Naive thymus-derived CD4-positive, alpha-beta T cell (primary cell): Measurements from ENCODE around the gene MAP3K14. TPM values are rescaled to one million over a fixed set of nuclear protein-coding genes. Genes with fewer than 3 reads are reported as not detected.
A peak's percentile ranks its signal among the peaks of the same experiment; 100 is the strongest.

ENCODE experiments used
- ATAC-seq: fragments of 150-1000 bp; cut with Tn5 transposase; 2 replicates; pipeline ENCODE4 v1.10.0; 2021; ENCODE audit warnings: mild to moderate bottlenecking, moderate library complexity
- CTCF ChIA-PET: fragments of 350-600 bp; sonication (Branson Sonifier 250); formaldehyde crosslinking; loops from one replicate; lab custom pipeline; 2021; ENCODE audit warnings: antibody characterized with exemption; lab: Charles Lee
- POLR2A ChIA-PET: fragments of 350-600 bp; sonication (Branson Sonifier 250); formaldehyde crosslinking; loops from one replicate; lab custom pipeline; 2021; ENCODE audit warnings: antibody characterized with exemption, inconsistent platforms; lab: Charles Lee
- DNase-seq, 9 donors: peaks; one replicate each; pipeline versions ENCODE4 v3.0.0 to v3.0.0-alpha.2; 2020 to 2022; ENCODE audit warnings: mixed read lengths in 1 of 9
- H3K27ac ChIP-seq: one replicate; pipeline ENCODE4 v1.7.0; 2013; ENCODE audit warnings: mild to moderate bottlenecking, low read depth, low read length, moderate library complexity
- H3K27me3 ChIP-seq, 2 donors: one replicate each; pipeline ENCODE4 v1.7.0; 2013; ENCODE audit warnings: low read length in 2 of 2, mild to moderate bottlenecking in 2 of 2, moderate library complexity in 2 of 2; ENCODE audit not compliant: control insufficient read depth in 2 of 2, insufficient read depth in 2 of 2
- H3K36me3 ChIP-seq, 3 experiments: 1 replicate in 2 of 3; 2 replicates in 1 of 3; pipeline ENCODE4 v1.7.0; 2013; ENCODE audit warnings: low read length in 3 of 3, mild to moderate bottlenecking in 3 of 3, moderate library complexity in 1 of 3; ENCODE audit not compliant: insufficient read depth in 3 of 3, control insufficient read depth in 2 of 3
- H3K4me1 ChIP-seq, 2 donors: one replicate each; pipeline ENCODE4 v1.7.0; 2013; ENCODE audit warnings: low read length in 2 of 2, mild to moderate bottlenecking in 2 of 2, moderate library complexity in 1 of 2; ENCODE audit not compliant: control insufficient read depth in 2 of 2, insufficient read depth in 2 of 2
- H3K4me3 ChIP-seq: 2 replicates; pipeline ENCODE4 v1.7.0; 2013; ENCODE audit warnings: mild to moderate bottlenecking, low read length
- H3K9me3 ChIP-seq, 3 experiments: 1 replicate in 2 of 3; 2 replicates in 1 of 3; pipeline ENCODE4 v1.7.0; 2013; ENCODE audit warnings: low read length in 3 of 3; ENCODE audit not compliant: control insufficient read depth in 2 of 3
- H3K27ac Mint-ChIP-seq, 9 donors: one replicate each; pipeline ENCODE4 v1.8.0; 2020 to 2022; ENCODE audit warnings: mixed read lengths in 9 of 9, mild to moderate bottlenecking in 8 of 9, moderate library complexity in 5 of 9, inconsistent platforms in 2 of 9
- H3K27me3 Mint-ChIP-seq, 5 donors: one replicate each; pipeline ENCODE4 v1.8.0; 2021 to 2022; ENCODE audit warnings: mixed read lengths in 5 of 5, mild to moderate bottlenecking in 1 of 5
- H3K36me3 Mint-ChIP-seq, 5 donors: one replicate each; pipeline ENCODE4 v1.8.0; 2020 to 2022; ENCODE audit warnings: mixed read lengths in 5 of 5, mild to moderate bottlenecking in 3 of 5, inconsistent platforms in 1 of 5
- H3K4me1 Mint-ChIP-seq, 7 donors: one replicate each; pipeline ENCODE4 v1.8.0; 2020 to 2022; ENCODE audit warnings: mixed read lengths in 7 of 7, mild to moderate bottlenecking in 3 of 7, inconsistent platforms in 1 of 7
- H3K4me3 Mint-ChIP-seq, 10 donors: one replicate each; pipeline ENCODE4 v1.8.0; 2020 to 2022; ENCODE audit warnings: mild to moderate bottlenecking in 10 of 10, mixed read lengths in 10 of 10, moderate library complexity in 6 of 10, inconsistent platforms in 2 of 10
- H3K9me3 Mint-ChIP-seq, 11 donors: one replicate each; pipeline ENCODE4 v1.8.0; 2020 to 2022; ENCODE audit warnings: mixed read lengths in 11 of 11, mild to moderate bottlenecking in 4 of 11, inconsistent platforms in 1 of 11, moderate library complexity in 1 of 11
- intact Hi-C, 2 donors: fragments of 100-400 bp; cut with micrococcal nuclease; formaldehyde crosslinking; loops; one replicate each; pipeline ENCODE4 v1.15.1; 2023
- polyA plus RNA-seq, 2 donors: library from polyadenylated mRNA; unstranded; fragments of 300-500 nt; fragmentation: Illumina TruSeq; gene quantifications; one replicate each; pipeline ENCODE4 v1.2.3, GENCODE V29; 2021
- total RNA-seq, 6 experiments: library from RNA in 5 of 6; stranded (reverse) in 5 of 6; gene quantifications; 1 replicate in 5 of 6; 2 replicates in 1 of 6; pipeline ENCODE4 v1.2.3 and lab custom pipeline; 2021 to 2026

The MAP3K14 gene
- total and polyA plus RNA-seq, 7 experiments from 2014 or later: 2.4 to 39.8 (median 31.5) TPM

- Histone ChIP-seq H3K4me3 (no peak overlapping the region), H3K9me3 (no peaks in the 10 kb centered on the region), H3K27me3 (no peaks in the 10 kb centered on the region), H3K4me1 (no peaks in the 10 kb centered on the region), H3K36me3 (peaks cover 10 to 76% (median 18%) of the 10 kb centered on the region in 3 experiments), H3K27ac (no peak overlapping the region)
- no peak for ATAC-seq
- ChIA-PET POLR2A (interaction anchor here (1.2 kb wide), 1 partner anchor 33 kb away, joined by 3 read pairs; the partner anchor contains the start of gene MAP3K14), CTCF (interaction anchor here (1.2 to 1.5 kb wide), 2 partner anchors 33 to 102 kb away, joined by 3 read pairs; partner anchors contain the start of gene MAP3K14)
- Mint-ChIP-seq H3K36me3 (peaks cover 4 to 29% (median 8%) of the 10 kb centered on the region in 5 donors), H3K9me3 (no peaks in the 10 kb centered on the region), H3K27ac (peak overlapping the region in 5 of 9 donors; percentile 11 to 90 (median 71)), H3K4me3 (no peak overlapping the region), H3K27me3 (no peaks in the 10 kb centered on the region), H3K4me1 (peaks cover 0 to 15% (median 3%) of the 10 kb centered on the region in 7 donors)
- no peak for DNase-seq
- intact Hi-C loops: no loop called here
Observed at GRCh38 chr17:45283711-45284110, 33.1 kb downstream of the MAP3K14 start.

- H3K9me3 Mint-ChIP-seq: no peaks in the 10 kb centered on the region
- intact Hi-C loops: no loop called here
- peak overlapping the region in 4 of 9 donors; percentile 41 to 58 (median 48) for H3K27ac Mint-ChIP-seq
- Histone ChIP-seq H3K27me3 (no peaks in the 10 kb centered on the region), H3K4me1 (no peaks in the 10 kb centered on the region), H3K27ac (peak overlapping the region; percentile 33), H3K4me3 (no peak overlapping the region), H3K36me3 (peaks cover 10 to 68% (median 18%) of the 10 kb centered on the region in 3 experiments), H3K9me3 (no peaks in the 10 kb centered on the region)
- H3K4me1 Mint-ChIP-seq: peaks cover 0 to 18% (median 3%) of the 10 kb centered on the region in 7 donors
- DNase-seq (no peak), ATAC-seq (peak; percentile 42)
- ChIA-PET CTCF (interaction anchor here (1.0 to 1.5 kb wide), 4 partner anchors 34 to 103 kb away, joined by 3 read pairs; partner anchors contain the start of gene MAP3K14), POLR2A (interaction anchor here (1.3 kb wide), 1 partner anchor 32 kb away, joined by 3 read pairs; no protein-coding TSS in a partner anchor)
- H3K4me3 Mint-ChIP-seq: no peak overlapping the region
- no peaks in the 10 kb centered on the region for H3K27me3 Mint-ChIP-seq
- peaks cover 4 to 26% (median 8%) of the 10 kb centered on the region in 5 donors for H3K36me3 Mint-ChIP-seq
Observed at GRCh38 chr17:45282683-45283644, 33.9 kb downstream of the MAP3K14 start.

- POLR2A ChIA-PET: interaction anchor here (2.7 kb wide), 1 partner anchor 36 kb away, joined by 7 read pairs; the partner anchor contains the start of gene MAP3K14
Observed at GRCh38 chr17:45279898-45280297, 36.9 kb downstream of the MAP3K14 start.

GRCh38 chr17:45277992-45278391 lies 38.8 kb downstream of the MAP3K14 start:
- CTCF ChIA-PET: interaction anchor here (0.7 to 11.4 kb wide), 22 partner anchors 12 to 114 kb away, joined by 3 to 111 read pairs (median 6); partner anchors contain the start of gene MAP3K14
- no peaks in the 10 kb centered on the region for H3K9me3 Mint-ChIP-seq
- H3K27ac ChIP-seq: no peak overlapping the region
- H3K36me3 ChIP-seq: peaks cover 7 to 40% (median 13%) of the 10 kb centered on the region in 3 experiments
- ATAC-seq (no peak), DNase-seq (no peak)
- H3K4me3 Mint-ChIP-seq: no peak overlapping the region
- H3K4me1 ChIP-seq: peaks cover 0 to 5% of the 10 kb centered on the region in 2 donors
- H3K27me3 ChIP-seq: no peaks in the 10 kb centered on the region
- H3K9me3 ChIP-seq: no peaks in the 10 kb centered on the region
- intact Hi-C loops: loop anchor here (1.0 to 2.0 kb wide), 5 partner anchors 34 to 107 kb away; partner anchors contain the start of gene MAP3K14 (in 2 of the 2)
- H3K36me3 Mint-ChIP-seq: peaks cover 0 to 13% (median 3%) of the 10 kb centered on the region in 5 donors
- POLR2A ChIA-PET: interaction anchor here (1.1 to 3.2 kb wide), 10 partner anchors 8 to 107 kb away, joined by 3 to 14 read pairs (median 4); partner anchors contain the start of genes FMNL1 and MAP3K14
- H3K27ac Mint-ChIP-seq: peak overlapping the region in 4 of 9 donors; percentile 1 to 77 (median 42)
- peaks cover 4 to 22% (median 10%) of the 10 kb centered on the region in 7 donors for H3K4me1 Mint-ChIP-seq
- no peaks in the 10 kb centered on the region for H3K27me3 Mint-ChIP-seq
- H3K4me3 ChIP-seq: no peak overlapping the region

More at GRCh38 chr17:45279898-45280297, 36.9 kb downstream of the MAP3K14 start:
- Mint-ChIP-seq H3K27me3 (no peaks in the 10 kb centered on the region), H3K9me3 (no peaks in the 10 kb centered on the region), H3K27ac (peak overlapping the region in 5 of 9 donors; percentile 1 to 61 (median 30)), H3K4me3 (no peak overlapping the region), H3K4me1 (peaks cover 5 to 27% (median 12%) of the 10 kb centered on the region in 7 donors), H3K36me3 (peaks cover 3 to 17% (median 8%) of the 10 kb centered on the region in 5 donors)
- ATAC-seq: no peak
- Histone ChIP-seq H3K4me1 (peaks cover 0 to 5% of the 10 kb centered on the region in 2 donors), H3K27ac (no peak overlapping the region), H3K36me3 (peaks cover 0 to 42% (median 15%) of the 10 kb centered on the region in 3 experiments), H3K27me3 (no peaks in the 10 kb centered on the region), H3K4me3 (no peak overlapping the region), H3K9me3 (no peaks in the 10 kb centered on the region)
- intact Hi-C loops: no loop called here
- CTCF ChIA-PET: interaction anchor here (0.6 kb wide), 1 partner anchor 36 kb away, joined by 4 read pairs; no protein-coding TSS in a partner anchor
- no peak for DNase-seq

GRCh38 chr17:45277216-45277849 lies 39.5 kb downstream of the MAP3K14 start:
- ATAC-seq: peak; percentile 98
- Histone ChIP-seq H3K27me3 (no peaks in the 10 kb centered on the region), H3K9me3 (no peaks in the 10 kb centered on the region), H3K27ac (no peak overlapping the region), H3K4me3 (no peak overlapping the region), H3K4me1 (peaks cover 0 to 5% of the 10 kb centered on the region in 2 donors), H3K36me3 (peaks cover 8 to 40% (median 15%) of the 10 kb centered on the region in 3 experiments)
- peaks cover 3 to 22% (median 10%) of the 10 kb centered on the region in 7 donors for H3K4me1 Mint-ChIP-seq
- intact Hi-C loops: loop anchor here (1.0 to 2.0 kb wide), 5 partner anchors 35 to 108 kb away; partner anchors contain the start of gene MAP3K14 (in 2 of the 2)
- H3K27ac Mint-ChIP-seq: peak overlapping the region; percentile 1 to 77 (median 40)
- peak; percentile 77 to 89 (median 86) for DNase-seq
- H3K36me3 Mint-ChIP-seq: peaks cover 0 to 13% (median 3%) of the 10 kb centered on the region in 5 donors
- CTCF ChIA-PET: interaction anchor here (0.6 to 11.4 kb wide), 35 partner anchors 9 to 132 kb away, joined by 3 to 111 read pairs (median 4); partner anchors contain the start of gene MAP3K14
- H3K4me3 Mint-ChIP-seq: peak overlapping the region in 2 of 10 donors; percentile 26 to 28
- H3K9me3 Mint-ChIP-seq: no peaks in the 10 kb centered on the region
- H3K27me3 Mint-ChIP-seq: no peaks in the 10 kb centered on the region
- POLR2A ChIA-PET: interaction anchor here (0.9 to 3.2 kb wide), 14 partner anchors 9 to 129 kb away, joined by 3 to 14 read pairs (median 3); partner anchors contain the start of genes FMNL1 and MAP3K14
